HG02981 (cell line): ENCODE results near the gene ELMO1.

Experiments
- ATAC-seq: cut with Tn5 transposase; IDR thresholded peaks from one replicate; pipeline ENCODE4 v1.9.1; 2021; ENCODE audit warnings: mild to moderate bottlenecking, moderate library complexity; ENCODE audit not compliant: unreplicated experiment

ELMO1 gene

DNA sequence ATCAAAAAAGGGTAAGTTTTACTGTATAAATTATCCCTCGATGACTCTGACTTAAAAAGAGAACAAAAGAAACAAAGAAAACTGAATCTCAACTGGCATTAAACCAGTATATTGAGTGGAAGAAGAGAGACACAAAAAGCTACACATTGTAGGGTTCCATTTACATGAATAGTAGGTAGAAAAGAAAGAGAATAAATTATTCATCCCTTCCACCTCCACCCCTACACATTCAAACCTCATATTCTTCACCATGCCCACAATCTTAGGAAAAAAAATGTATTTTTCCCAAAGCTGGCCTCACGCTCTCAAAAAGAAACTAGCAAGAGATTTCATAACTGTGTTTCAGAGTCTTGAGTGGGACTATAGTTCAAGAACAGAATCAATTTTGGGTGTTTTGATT lies 377.5 kb downstream of the ELMO1 start:
- ATAC-seq = no peak

DNA sequence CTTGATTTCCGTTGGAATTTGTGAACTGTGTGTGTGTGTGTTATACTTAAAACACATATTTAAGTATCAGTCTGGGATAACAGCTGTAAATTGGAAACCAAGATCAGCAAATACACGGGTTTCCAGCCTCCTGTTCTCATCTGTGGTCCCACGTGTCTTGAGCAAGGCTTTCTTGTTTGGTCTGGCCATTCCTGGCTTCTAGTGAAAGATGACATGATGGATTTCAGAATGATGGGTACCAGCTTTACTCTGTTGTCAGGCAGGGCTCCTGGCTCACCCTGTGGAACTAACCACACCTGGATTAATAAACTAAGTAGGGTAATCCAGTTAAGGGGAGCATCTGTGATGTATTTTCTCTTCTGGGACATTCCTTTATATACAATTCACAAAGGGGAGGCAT lies 378.2 kb downstream of the ELMO1 start:
- no peak for ATAC-seq

DNA sequence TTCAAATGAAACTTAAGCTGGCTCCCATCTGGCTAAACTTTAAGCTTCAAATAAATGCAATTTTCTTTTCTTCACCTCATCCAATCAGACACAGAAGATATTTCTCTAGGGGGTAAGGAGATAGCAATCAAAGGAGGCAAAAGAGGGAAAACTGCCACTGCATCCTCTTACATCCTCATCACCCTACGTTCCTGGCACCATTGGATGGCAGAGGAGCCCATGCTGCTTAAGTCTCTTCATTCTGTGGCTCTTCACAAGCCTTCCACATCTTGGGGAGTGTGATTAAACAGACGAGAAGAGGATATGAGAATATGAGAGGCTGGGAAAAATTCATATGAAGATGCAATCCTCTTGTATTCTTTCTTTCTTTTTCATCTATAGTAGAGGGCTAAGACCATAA lies 378.6 kb downstream of the ELMO1 start:
- no peak for ATAC-seq

DNA sequence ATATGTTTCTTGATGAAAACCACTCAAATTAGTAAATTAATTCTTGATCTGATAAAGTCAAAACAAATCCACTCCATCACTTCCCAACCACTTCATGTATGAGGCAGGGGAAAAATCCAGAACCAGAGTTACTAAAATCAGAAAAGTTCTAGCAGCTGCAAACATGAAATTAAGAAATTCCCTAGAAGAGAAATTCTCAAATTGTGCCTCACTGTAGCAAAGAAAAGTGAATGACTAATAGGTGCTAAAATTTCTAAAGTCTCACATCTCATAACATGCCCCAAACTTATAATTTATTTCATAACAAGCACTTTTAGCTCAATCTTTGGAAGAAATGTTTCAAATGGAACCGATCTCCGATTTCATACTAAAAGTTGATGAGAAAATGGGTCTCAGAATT lies 379.3 kb downstream of the ELMO1 start:
- ATAC-seq = no peak

DNA sequence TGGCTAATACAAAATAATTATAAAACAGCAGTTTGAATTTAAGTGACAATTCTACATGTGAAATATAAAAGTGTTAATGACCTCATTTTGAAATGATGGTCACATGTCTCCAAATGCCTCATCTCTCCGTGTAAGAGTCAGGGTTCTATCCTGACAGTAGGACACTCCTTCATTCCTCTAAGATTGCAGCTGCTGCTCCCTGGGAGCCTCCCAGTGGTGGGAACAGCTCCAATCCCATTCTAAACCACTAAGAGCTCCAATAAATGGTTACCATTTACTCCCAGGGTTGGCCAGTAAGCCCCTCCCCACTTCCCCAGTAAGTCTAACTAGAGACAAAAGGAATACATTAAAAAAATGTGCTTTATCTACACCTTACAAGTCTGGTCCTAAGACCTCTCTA lies 379.8 kb downstream of the ELMO1 start:
- ATAC-seq = no peak

DNA sequence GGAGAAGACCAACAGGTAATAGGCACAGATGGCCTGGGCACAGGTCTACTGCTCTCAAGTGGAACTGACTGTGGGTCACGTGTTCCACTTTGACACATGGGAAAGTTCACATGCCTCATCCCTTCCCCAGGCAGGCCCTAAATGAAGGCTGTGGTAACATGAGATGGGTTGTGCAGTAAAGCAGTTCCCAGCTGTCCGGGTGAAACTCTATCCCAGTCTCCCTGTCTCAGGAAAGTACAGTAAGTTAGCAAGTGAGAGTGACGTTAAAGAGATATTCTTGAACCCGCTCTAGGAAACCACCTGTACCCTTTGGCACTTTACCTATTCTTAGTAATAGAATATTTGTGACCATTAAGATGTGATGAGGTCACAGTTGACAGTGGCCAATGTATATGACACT lies 380.6 kb downstream of the ELMO1 start:
- no peak for ATAC-seq

DNA sequence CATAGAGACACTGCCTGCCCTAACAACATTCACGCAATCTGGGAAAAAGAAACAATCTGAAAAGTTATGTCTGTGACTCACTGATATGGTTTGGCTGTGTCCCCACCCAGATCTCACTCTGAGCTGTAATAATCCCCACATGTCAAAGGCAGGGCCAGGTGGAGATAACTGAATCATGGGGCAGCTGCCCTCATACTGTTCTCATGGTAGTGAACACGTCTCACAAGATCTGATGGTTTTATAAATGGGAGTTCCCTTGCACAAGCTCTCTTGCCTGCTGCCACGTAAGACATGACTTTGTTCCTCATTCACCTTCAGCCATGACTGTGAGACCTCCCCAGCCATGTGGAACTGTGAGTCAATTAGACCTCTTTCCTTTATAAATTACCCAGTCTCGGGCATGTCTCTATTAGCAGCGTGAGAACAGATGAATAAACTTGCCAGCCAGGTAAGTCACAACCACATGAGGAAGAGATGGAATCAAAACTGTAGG lies 382.8 kb downstream of the ELMO1 start:
- ATAC-seq = peak; percentile 36

DNA sequence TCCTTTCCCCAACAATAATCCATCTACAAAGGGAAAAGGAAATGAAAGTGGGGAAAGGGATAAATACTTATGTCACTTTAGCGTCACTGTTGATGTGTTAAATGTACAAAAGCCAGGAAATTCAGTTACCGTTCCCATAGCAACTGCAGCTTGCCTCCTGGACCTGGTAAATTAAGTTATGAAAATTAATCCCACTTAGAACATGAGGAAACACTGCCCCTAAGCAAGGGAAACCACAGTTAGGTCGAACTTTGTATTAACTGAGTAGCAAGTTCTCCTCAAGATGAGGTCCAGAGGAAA lies 386.2 kb downstream of the ELMO1 start:
- no peak for ATAC-seq

DNA sequence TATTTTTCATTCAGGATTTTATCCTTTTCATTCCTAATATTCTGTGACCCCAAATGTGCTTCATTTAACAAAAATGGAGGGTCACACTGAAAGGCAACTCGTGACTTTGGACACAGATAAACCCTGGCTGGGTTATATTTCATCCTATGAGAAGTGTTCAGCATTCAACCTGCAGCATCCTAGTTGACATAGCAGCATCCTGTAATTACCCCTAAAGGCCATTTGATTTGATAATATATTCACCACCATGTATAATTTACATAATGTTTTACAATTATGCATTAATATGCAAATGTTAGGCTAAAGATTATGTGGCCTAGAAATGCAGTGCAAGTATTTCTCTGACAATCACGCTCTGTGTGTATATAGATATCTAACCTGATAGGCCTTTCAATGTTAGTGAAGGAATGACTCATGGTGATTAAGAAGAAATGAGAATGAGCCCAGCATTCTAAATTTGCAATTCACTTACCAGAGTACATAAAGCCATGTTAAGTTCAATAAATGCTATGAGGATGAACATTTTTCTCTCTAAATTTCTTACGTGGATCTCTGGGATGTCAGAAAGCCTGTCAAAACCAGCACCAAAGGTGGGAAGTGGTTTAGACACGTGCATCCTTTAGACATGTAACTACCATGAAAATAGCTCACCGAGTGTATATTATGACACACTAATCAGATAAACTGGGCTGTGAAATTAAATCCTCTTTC lies 386.7 kb downstream of the ELMO1 start:
- no peak for ATAC-seq

DNA sequence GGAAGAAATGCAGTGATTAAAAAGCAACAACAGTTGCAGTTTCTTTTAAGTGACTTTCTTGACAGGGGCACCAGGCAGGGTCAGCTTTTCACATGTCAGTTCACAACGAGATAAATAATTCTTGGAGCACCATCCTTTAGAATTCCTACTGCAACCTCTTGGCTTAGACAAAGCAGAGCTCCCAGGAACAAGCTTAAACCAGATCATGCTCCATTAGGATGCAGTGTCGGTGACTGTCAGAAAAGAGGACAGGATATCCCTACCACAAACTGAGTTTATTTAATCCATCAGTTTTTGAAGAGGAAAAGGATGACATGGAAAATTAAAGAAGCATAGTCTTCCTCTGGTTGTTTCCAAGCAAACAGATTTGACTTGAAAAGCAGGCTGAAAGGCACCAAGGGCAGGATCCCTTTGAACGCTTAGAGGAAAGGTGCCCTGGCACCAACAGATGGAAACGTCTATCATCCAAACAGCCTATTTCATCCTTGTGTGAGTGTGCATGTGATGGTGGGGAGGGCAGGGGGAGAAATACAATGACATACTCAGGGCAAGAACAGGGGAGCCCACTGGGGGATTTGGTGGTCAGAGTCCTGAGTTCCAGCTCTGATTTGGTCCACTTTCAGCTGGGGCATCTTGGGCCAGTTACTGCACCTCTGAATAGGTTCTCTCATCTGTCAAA lies 392.3 kb downstream of the ELMO1 start:
- no peak for ATAC-seq

DNA sequence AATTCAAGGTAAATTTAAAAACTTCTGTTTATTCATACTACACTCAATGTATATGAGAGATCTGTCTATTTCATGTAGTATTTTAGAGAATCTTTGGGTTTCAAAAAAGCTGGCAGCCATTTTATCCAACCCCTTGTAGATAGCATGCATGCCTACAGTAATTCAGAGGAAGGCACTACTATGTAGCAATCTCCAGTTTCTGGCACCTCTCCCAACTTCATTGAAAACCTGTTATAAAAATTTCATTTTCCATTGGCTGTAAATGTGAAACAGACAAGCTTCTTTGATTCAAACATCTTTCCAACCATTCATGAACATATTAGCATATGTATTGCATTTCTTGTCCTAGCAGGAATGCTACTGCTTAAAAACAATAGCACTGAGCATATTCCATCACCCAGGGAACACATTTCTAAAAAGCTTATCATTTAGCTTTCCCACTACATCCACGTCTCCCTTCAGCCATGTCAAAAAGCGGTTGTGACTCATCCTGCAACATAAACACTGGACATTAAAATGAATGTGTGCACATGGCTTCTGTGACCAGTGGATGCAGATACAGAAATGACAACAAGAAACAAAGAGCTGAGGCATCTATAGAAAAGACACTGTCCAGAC lies 393.9 kb downstream of the ELMO1 start:
- ATAC-seq = no peak

DNA sequence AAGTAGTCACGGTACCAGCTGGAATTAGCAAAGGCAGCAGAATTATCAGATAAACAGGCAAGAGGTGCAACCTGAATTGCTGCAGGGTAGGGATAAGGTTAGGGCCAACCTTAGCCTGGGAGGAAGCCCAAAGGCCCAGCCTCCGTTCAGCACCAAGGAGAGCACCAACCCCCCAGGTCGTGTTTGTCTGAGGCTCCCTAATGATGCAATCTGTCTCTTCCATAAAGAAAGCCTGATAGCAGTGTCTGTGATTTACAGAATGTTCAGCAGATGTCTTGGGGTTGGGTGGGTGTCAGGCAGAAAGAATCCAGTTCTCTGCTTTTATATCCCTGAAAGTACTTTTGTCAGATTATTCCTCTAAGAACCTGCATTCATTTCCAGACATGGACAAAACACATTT lies 396.0 kb downstream of the ELMO1 start:
- no peak for ATAC-seq

DNA sequence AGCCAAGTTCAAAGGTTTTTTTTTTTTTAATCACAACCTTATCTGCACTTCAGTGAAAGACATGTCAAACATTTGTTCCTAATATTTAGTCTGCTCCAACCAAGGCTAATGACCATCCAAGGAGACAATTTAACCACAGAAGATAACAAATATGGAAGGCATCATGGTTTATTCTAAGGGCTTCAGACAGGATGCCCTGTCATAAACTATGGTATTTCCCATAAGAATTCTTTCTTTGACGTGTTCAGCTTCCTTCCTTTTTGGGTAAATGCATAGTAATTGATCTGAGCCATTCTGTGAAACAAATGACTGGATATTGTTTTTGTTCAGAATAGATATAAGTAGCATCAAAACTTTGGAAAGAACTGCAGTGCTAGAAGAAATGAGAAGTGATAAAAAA lies 397.9 kb downstream of the ELMO1 start:
- no peak for ATAC-seq

DNA sequence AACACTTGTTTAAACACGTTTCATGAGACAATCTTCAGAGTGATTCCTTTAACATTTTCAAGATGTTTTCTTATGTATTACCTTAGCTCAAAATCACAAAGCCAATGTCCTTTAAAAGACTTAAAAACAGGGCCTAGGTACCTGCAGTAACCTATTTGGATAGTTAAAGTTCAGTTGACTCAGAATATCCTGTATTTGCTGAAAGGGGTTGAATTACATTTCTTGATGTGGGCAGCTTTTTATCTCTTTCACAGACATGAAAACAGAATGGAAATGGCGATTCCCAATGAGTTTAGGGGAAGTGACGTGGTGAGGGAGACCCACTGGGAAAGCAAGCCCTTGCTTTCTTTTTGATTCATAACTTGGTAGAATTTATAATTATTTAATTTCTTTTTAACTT lies 400.0 kb downstream of the ELMO1 start:
- no peak for ATAC-seq

DNA sequence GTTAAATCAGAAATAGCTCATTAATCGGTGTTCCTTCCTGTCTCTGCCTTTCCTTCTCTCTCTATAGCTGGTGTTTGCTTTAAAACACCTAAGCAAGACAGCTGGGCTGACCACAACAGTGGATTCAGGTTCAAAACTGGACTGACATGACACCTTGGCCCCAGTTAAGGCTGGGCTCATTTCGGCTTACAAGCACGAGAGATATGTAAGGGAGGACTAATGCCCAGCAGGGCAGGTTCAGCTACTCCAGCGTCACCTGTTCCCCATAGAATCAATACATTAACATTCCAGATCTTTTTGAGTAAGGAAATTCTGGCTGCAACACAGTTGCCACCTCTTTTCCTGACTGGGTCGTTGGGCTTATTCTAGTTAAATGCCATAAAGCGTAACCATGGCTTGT lies 401.4 kb downstream of the ELMO1 start:
- ATAC-seq = no peak

DNA sequence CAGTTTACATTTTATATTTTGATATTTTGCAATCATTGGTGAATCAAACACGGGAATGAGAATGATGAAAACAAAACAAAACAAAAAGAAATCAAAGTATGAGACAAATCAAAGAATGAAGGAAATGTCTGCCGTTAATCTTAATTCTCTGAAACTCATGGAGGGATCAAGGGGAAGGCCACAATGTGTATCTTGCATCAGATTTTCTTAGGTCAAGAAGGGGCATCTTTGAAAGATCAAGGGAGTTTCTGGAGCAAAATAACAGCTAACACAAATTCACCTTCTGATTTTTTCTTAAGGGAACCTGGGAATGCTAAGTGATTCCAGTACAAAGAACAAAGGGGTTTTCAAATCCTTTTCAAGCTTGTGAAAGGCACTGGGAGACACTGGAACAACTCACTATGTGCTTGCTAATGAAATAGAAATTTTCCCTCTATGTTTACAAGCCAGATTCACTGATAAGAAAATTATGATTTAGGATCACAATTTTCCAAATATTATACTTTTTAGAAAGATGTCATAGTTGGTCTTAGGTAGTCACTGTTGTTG lies 402.1 kb downstream of the ELMO1 start:
- no peak for ATAC-seq

DNA sequence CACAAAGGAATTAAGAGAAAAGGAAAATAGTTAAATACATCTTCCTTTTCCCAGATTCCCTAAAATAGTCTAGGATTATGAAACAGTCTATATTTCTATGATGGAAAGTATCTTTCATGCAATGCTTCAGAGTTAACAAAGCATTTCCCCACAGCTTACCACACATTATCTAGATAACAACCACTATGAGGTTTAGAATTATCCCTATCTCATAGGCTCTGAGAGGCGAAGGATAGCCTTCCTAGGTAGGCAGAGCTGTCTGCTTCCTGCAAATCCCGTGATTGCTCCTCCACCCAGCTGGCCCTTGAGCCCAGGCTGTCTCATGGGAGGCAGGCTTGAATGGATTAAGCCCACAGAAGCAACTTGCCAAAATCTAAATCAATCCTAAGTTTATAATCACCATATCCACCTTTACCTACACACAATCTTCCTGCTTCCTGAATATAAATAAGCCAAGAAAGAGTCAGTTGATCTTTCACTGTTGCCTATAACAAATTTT lies 402.9 kb downstream of the ELMO1 start:
- no peak for ATAC-seq

DNA sequence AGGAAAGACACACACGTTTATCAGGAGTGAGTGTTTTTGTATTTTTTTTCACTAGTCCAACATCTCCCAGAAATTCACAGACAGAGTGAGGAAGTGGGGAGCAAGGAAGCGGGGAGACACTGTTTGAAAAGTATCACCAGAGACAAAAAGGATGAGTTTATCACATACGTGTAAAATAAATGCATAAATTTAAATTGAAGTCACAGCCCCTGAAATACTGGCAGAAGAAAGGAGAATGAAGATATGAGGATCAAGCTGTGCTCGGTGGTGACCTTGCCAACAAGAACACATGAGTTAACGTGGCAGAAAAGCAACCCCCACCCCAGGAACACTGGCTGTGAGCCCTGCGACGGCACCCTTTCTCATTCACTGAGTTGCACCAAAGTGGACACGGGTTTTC lies 407.2 kb downstream of the ELMO1 start:
- ATAC-seq = no peak

DNA sequence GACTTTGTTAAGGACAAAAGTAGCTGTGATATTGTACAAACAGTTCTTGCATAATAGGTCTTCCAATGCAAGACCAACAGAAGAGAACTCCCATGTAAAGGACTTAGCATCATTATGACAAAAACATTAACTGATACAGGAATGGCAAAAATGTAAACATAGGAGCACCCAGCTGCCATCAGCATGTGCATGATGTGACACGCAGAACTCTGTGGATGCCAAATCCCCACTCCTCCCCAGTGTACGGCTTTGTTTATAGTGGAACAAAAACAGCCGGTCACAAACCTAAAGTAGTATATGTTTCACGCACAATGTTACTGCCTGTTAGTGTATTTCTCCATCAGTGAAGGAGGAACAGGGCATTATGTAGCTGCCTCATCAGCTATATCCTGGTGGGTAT lies 408.3 kb downstream of the ELMO1 start:
- ATAC-seq = no peak

DNA sequence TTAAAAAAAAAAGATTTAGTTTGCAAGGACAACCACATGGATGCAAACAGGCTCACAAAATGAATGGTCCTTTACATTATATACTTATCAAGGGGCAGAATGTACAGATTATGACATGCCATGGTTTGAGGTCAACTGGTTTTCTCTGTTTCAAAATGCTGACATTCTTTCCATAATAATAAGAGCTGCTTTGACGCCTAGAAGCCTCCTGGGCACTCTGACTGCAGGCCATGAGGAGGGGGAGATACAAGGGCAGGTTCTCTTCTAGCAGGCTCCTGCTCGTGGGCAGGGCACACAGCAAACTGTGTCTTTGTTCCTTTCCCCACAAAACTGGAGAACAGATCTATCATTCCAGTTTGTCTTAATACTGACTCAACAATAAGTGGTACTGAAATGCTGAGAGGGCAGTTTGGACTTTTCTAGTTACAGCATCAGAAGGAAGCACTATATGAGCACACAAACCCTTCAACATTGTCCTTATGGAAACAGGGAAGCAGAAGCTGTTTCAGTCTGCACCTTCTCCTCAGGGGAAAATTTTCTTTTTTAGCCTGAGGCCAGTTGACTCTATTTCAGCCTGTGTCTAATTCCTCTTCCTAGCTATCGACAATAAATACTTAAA lies 409.4 kb downstream of the ELMO1 start:
- no peak for ATAC-seq

DNA sequence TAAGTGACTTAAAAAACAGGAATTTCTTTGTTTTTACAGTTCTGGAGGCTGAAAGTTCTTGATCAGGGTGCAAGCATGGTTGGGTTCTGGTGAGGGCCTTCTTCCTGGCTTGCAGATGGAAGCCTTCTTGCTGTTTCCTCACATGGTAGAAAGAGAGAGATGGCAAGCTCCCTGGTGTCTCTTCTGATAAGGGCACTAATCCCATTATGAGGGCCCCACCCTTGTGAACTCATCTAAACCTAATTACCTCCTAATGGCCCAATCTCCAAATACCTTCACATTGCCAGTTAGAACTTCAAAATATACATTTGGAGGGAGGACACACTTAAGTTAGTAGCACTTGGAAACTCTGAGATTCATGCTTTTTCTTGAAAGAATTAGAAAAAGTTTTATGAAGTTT lies 410.0 kb downstream of the ELMO1 start:
- no peak for ATAC-seq

DNA sequence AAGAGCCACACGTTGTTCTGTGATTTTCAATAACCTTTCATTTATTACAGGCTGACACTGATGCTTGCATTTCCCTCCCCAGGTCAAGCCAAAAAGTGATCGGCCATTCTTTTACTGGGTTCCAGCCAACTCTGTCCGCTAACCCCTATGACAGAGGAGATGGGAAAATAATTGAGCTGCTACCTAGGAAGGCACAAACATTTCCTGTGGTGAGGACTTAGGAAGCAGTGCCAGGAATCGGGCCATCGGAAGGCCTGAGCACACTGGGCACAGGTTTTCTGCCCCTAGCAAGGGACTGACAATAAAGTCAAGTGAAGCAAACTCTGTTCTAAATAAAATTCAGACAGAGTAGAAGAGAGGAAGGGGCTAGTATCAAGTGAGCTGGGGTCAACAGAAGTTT lies 411.4 kb downstream of the ELMO1 start:
- no peak for ATAC-seq
